GM19438 (cell line): ENCODE results near the gene IQCH.

ENCODE experiments used
- ATAC-seq: cut with Tn5 transposase; IDR thresholded peaks from one replicate; pipeline ENCODE4 v1.9.1; 2021; ENCODE audit warnings: low read depth; ENCODE audit not compliant: unreplicated experiment

IQCH gene

DNA sequence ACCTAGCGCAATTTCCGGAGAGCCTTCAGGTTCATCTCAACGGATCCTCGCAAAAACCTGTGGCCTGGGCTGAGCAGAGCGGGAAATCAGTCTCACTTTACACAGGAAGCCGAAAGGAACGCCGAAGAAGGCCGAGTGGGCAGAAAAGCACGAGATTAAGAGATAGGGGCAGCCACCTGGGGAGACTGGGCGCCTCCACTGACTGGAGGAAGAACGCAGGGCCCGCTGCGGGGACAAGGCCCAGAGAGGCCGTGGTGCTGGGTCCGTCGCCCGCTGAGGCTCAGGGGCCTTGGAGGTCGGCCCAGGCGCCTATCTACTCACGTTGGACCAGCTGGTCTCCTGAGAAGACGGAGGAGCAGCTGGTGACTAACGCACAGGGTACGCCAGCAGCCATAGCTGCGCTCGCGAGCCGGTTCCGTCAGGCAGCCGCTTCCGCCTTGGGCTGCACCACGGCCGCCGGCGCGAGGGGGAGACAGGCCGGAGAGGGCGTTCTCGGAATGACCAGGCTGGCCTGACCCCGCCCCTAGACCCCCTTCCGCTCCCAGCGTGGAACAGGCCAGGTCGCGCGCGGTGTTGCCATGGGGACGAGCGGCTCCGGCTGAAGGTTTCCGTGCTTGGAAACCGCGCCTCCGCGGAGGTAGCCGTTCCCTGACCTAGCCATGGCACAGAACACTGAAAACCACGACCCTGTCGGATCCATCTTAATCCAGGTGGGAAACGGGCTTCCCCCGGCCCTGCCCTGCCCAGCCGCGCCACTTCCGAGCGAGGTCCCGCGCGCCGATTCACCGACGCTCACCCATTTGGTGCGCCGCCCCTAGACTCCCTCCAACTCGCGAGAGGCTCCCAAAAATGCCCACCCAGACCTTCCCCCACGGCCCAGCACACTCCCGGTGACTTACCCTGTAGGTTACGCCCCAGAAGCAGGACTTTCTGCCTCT, at the start of gene IQCH, which contains the start of gene AAGAB:
TSS of gene IQCH (plus strand) at position 549 of the 938 bp plus-strand sequence. CDS start at position 660, 111 bp downstream.
TSS of gene AAGAB (minus strand) at position 424 of the 938 bp plus-strand sequence. CDS start at position 394, 30 bp downstream.
- ATAC-seq: peak; percentile 98

DNA sequence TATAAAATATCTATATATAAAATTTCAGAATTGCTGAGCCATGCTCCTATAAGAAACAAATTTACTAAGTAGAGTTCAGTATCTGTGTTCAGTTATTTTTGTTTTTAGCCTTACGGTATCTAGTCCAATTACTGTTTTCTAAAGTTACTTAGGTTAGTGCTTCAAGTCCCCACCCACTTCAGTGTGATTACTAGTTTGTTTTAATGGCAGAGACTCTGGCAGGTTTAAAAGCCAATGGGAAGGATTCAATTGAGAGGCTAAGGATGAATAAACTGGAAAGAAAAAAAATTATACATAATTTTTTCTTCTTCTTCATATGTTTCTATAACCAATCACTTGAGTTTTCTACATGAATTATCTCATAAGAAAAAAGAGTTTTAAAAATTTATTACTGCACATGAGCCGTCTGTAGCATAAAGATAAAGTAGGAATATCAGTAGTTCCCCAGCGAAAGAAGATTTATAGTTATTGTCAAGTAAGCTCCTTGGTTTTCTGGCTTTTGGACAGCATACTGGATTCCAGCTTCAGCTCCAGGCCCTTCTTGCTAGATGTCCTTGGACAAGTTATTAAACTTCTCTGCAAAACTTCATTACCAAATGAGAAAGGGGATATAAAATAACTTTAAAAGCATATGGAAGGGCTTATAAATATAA, 46.9 kb upstream of the IQCH start:
- ATAC-seq: no peak

DNA sequence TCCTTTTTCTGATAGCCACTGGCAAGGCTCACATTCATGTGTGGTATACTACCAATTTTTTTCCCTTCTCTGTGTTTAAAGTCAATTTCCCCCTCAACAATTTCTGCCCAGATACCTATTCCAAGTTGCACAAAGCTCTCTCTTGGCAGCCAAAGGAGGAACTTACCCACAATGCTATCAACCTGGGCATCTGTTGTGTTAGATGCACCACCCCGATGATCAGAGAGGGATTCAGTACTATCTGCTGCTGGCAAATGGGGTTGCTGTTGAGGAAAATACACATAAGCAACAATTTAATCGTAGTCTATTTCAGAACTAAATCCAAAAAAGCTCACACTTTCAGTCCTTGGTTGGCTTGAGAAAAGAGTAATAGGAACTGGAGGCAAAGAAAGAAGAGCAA, 46.2 kb upstream of the IQCH start:
- ATAC-seq: no peak

DNA sequence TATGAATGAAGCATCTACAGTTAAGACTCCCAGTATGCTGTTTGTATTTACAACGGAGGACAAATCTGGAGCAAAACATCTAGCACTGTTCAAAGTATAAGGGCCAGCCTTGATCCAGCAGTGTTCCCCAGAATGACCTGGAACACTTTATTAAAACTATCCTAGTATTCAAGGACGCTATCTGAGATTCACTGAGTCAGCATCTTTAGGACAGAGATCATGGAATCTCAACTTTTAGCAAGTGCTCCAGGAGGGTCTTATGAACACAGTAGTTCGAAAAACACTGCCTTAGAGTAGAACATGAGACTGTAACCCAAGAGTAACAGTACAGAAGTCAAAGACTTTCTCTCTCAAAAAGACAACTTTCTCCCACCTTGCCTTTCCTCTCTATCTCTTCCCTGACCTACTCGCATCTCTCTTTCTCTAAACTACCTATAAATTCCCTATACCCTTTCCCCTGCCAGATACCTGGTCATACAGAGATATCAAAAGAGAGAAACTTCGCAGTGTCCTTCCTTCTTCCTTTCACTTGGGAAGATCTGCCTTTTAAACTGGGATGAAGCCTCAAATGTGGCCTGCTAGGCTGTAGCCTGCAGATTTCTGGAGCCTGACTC, 43.9 kb upstream of the IQCH start:
- ATAC-seq: no peak

DNA sequence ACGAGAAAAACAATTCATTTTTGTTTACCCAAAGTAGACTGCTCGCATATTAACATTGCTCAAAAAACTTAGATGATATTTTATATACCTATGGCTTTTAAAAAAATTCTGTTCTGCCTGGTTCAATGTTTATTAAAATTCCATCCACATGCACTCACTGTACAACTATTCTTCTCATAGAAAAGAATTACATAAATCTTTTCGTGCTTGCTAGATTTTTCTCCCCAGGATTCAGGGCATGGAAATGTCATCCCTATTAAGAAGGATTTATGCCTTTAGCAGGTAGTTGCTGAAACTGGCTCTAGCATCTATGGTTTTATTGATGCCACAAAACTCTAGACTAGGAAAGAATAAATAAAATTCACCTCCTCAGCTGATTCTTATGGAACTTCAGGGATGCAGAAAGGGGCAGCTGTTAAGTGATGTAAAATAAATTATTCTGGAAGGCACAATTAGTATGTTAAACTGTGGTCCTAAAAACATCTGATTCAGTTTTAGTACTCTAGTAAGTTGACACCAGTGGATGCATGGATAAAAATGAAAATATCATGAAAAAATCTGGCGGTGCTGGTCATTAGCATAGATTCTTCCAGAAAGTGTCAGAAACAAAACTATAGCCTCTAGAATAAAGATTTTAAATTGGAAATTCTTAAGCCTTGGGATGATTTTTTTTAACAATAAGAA, 41.8 kb upstream of the IQCH start:
- no peak for ATAC-seq

DNA sequence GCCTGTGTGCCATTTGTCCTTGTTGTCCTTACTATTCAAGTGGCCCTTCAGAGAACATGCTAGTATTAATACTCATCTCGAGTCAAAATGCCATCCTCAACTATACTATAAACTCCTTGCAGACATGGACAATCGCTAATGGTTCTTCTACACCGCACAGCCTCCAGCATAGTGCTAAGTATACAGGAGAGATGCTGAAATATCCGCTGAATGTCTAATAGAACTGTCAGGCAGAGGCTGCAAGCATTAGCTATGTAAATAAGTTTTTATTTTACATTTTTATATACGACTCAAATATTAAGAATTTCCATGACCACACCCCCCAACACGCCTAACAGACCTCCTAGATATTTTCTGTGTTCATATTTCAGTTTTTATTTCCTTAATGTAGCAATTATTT, 39.5 kb upstream of the IQCH start:
- ATAC-seq: no peak

DNA sequence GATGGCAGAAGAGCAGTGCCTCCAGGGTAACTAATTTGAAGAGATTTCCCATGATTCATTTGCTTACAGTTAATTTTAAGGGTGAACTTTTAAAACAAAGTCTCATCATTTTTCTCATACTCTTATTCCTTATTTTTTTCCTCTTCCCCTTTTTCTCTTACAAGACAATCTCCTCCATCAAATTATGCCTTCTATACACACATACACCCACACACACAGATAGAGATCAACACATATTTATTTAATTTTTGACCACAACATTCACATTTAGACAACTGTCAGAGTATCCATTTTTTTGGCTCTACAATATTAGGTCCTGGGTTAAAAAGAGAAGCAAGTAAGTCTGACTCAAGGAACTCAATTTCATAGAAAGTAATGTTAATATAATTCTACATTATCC, 37.7 kb upstream of the IQCH start:
- no peak for ATAC-seq

DNA sequence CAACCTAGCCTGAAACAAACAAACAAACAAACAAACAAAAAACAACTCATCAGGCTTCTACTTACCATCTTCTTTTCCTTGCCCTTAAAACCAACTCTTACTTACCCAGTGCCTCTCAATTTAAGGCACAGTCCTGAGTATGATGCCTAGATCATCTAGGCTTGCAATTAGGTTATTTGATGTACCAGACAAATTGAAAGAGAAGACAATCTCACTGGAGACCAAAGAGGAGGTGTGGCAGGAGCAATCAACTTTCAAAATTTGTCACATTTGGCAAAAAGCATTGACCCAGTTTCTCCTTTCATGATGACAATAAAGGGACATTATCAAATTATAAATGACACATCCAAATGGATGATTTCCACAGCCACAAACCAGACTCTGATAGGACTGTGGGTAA, 36.2 kb upstream of the IQCH start:
- no peak for ATAC-seq

DNA sequence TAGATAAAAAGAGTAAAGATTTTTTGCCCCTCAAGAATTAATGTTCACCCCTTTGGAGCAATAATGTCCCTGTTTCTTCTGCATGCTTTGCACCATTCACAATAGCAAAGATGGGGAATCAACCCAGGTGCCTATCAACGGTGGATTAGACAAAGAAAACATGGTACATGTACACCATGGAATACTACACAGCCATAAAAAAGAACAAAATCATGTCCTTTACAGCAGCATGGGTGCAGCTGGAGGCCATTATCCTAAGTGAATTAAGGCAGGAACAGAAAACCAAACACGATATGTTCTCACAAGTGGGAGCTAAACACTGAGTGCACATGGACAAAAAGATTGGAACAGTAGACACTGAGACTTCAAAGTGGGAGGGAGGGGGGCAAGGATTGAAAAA, 35.3 kb upstream of the IQCH start:
- ATAC-seq: no peak

DNA sequence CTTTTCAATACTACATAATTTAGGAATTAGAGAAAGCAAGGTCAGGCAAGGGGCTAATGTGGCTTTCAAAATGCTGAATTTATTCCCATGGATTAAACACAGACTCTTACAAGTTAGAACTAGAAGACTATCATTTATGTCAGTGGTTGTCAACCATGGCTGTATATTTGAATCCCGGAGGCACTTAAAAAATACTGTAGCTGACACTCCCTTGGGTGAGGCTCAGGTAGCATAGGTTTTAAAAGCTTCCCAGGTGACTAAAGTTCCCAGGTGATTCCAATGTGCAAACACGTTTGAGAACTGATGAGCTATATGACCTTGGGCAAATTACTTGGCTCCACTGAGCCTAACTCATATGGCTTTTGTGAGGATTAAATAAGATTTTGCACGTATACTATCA, 29.7 kb upstream of the IQCH start:
- ATAC-seq: no peak

DNA sequence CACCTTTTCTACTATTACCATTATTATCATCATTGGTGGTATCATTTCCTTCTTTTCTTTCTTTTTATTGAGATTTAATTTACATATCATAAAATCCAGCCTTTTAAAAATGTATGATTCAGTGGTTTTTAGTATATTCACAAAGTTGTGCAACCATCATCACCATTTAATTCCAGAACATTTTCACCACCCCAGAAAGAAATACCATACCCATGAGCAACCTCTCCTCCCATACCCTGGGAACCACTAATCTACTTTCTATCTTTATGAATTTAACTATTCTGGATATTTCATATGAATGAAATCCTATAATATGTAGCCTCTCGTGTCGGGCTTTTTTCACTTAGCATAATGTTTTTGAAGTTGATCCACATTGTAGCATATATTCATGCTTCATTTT, 29.2 kb upstream of the IQCH start:
- no peak for ATAC-seq

DNA sequence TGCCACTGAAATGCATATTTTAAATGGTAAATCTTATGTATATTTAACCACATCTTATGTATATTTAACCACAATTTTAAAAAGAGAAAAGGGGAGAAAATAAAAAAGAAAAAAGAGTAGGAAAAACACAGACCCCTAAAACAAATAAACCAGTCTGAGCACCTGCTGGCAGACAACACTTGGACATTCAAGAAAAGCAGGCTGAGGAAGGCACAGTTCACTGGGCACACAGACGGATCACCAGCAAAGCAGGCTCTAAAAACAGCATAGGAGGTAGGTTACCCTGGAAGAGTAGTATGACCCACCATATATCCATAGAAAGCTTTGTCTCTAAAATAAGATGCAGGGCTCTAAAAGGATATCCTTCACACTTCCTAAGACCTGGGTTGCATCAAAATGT, 27.2 kb upstream of the IQCH start:
- no peak for ATAC-seq

DNA sequence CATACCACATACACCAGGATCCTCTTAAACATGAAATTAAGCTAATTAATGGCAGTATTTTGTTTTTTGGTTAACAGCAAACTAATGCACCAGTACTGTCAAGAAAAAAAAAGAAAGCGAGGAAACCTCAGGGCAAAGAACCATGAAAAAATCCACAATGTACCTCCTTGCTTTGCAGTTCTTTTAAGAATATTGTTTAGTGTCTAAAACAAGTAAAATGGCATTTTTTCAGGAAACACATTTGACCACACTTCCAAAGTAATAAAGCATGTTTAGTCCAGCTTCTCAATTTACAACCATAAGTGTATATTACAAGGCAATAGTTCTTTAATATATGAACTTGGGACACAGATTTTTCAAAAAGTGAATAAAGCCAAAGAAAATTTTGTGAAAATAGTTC, 26.7 kb upstream of the IQCH start:
- ATAC-seq: no peak

DNA sequence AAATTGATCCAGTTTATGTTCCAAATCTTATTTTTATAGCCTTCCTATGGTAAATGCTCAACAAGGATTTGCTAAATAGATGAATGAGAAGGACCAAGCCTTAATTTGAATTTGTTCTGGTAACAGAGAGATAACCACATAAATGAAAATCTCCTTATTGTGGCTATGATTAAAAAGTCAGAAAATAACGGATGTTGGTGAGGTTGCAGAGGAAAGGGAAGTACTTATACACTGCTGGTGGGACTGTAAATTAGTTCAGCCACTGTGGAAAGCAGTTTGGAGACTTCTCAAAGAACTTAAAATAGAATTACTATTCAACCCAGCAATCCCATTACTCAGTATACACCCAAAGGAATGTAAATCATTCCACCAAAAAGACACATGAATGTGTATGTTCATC, 26.3 kb upstream of the IQCH start:
- no peak for ATAC-seq

DNA sequence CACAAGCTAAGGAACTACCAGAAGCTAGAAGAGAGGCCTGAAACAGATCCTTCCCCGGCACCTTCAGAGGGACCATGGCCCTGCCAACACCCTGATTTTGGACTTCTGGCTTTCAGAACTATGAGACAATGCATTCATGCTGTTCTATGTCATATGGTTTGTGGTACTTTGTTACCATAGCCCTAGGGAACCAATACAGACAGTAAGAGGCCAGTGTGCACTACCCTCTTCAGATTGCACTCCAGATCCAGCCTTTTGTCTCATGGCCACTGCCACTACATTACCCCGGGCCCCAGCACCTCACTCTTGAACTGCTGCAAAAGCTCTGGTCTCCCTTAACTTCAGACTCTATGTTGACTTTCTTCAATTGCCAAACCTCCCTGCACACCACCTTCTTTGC, 24.1 kb upstream of the IQCH start:
- ATAC-seq: no peak

DNA sequence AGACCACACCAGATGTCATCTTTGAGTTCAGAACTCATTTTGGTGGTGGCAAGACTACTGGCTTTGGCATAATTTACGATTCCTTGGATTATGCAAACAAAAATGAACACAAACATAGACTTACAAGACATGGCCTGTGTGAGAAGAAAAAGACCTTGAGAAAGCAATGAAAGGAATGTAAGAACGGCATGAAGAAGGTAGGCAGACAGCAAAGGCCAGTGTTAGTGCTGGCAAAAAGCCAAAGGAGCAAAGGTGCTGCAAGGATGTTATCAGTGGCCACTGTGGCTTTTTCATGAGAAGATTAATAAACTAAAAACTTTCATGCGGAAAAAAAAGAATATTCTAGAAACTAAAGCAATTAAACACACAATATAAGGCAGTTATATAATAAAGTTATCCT, 22.0 kb upstream of the IQCH start:
- no peak for ATAC-seq

DNA sequence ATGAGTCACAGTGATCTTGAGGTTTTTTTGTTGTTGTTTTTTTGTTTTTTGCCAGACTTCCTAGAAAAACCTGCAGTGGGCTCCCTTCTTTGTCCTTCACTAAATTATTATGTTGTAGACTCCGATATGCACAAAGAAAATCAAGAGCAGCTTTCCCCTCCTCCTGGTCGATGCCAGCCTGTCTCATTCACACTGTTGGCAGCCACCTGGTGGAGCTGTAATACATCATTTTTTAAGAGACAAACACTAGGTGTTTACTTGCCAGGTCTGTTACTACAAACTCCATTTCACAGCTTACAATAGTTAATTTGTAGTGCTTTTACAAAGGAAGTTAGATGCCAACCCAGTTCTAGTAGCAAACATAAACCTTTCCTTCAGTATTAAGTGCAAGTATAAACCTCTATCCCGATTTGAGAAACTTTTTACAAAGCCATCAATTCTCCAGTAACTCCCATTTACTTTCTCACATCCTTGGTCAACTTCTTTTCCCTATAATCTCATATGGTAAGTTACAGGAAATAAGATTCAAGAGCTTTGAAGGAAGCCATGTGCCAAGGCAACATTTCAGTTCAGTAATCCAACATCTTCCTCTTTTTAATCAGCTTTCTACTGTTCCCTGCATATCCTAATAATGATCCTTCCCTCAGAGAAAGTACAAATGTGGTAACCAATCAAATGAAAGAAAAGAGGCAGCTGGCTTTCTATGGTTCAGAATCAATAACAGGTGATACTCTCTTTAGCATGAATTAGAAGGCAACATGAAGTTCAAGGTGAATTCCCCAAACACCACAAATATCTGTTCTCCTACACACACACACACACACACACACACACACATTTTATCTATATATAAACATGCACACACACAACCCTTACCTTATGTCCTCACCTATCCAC, 14.1 kb upstream of the IQCH start:
- ATAC-seq: no peak

DNA sequence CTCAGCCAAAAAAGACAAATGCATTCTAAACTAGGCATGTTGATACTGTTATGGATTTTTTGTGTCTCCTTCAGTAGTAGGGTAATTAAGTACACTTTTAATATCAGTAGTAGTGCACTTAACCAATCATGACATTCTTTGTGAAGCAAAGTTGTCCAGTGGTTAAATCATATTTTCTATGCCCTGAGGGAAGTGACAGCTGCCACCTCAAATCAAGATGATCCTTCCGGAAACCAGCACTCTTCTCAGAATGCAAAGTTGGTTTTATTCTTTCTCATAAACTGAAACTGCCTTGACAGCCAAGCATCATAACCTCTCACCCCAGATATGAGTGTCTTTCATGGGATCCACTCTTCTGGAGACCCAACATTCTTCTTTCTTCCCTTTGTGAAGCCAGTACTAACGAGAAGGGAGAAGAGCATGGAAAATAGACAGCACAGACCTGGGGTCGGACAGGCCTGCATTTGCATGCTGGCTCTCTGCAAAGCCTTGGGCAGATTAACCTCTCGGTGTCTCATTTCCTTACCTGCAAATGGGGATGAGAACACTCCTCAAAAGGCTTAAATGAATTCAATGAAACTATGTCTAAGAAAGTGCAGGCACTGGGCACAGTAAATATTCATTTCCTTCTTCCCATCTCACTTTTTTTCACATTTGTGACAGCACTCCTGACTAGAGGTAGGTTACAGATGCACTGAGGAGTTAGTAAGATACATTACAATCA, 13.3 kb upstream of the IQCH start:
- peak; percentile 77 for ATAC-seq

DNA sequence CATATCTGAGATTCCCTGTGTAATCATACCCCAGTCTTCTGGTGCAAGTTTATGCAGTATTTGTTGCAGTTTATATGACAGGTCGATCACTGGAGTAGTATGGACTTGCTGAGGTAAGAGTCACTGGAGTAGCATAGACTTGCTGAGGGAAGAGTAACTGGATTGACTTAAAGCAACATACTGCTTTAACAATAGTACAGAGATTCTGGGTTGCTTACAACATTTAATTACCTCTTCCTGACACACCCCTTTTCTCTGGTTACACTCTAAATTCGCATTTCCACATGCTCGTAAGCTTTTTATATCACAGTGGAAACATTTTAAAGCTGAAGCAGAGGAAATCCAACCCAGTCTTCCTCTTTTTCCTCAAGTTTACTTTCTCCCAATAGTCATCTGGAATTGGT, 11.9 kb upstream of the IQCH start:
- ATAC-seq: no peak
